ENCODE data around the gene SP140. TPM values are rescaled to one million over a fixed set of nuclear protein-coding genes. Genes with fewer than 3 reads are reported as not detected.

Gene SP140
- total RNA-seq, 1 experiment from 2014 or later = 0.32 TPM

- POLR2A ChIA-PET (ENCODE audit: low non-redundant PET) = no interaction called here
- Histone ChIP-seq H3K36me3 (ENCODE audit: insufficient read depth, low read length, poor library complexity, severe bottlenecking) (no peaks in the 10 kb centered on the region), H3K4me1 (ENCODE audit: insufficient read depth, low read length, poor library complexity, severe bottlenecking) (no peaks in the 10 kb centered on the region), H3K4me3 (ENCODE audit: low read depth, low read length, poor library complexity, severe bottlenecking) (no peak overlapping the region), H3K27me3 (replicated peaks; ENCODE audit: insufficient read depth, low read depth, low read length, poor library complexity) (no peaks in the 10 kb centered on the region), H3K9me3 (ENCODE audit: low read depth, low read length, poor library complexity, severe bottlenecking) (peaks cover 9% of the 10 kb centered on the region), H3K27ac (ENCODE audit: low read depth, low read length, poor library complexity, severe bottlenecking) (no peak overlapping the region)
- CTCF ChIA-PET = no interaction called here
- no peak for DNase-seq (ENCODE audit: low spot score)
- BruUV-seq (replicated peaks) = no TSS peak
- intact Hi-C loops (cut with micrococcal nuclease; ENCODE audit: unreplicated experiment) = no loop called here
- TF ChIP-seq EZH2 (IDR thresholded peaks at IDR 0.05; ENCODE audit: borderline replicate concordance, low read depth, low read length, poor library complexity, severe bottlenecking) = no peak
- TF ChIP-seq, protein P1, sequence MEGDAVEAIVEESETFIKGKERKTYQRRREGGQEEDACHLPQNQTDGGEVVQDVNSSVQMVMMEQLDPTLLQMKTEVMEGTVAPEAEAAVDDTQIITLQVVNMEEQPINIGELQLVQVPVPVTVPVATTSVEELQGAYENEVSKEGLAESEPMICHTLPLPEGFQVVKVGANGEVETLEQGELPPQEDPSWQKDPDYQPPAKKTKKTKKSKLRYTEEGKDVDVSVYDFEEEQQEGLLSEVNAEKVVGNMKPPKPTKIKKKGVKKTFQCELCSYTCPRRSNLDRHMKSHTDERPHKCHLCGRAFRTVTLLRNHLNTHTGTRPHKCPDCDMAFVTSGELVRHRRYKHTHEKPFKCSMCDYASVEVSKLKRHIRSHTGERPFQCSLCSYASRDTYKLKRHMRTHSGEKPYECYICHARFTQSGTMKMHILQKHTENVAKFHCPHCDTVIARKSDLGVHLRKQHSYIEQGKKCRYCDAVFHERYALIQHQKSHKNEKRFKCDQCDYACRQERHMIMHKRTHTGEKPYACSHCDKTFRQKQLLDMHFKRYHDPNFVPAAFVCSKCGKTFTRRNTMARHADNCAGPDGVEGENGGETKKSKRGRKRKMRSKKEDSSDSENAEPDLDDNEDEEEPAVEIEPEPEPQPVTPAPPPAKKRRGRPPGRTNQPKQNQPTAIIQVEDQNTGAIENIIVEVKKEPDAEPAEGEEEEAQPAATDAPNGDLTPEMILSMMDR (conservative IDR thresholded peaks at IDR 0.05; ENCODE audit: low read depth, low read length) = no peak
These were observed 120.9 kb downstream of the SP140 start for GRCh38 chr2:230346465-230346864.

DNA sequence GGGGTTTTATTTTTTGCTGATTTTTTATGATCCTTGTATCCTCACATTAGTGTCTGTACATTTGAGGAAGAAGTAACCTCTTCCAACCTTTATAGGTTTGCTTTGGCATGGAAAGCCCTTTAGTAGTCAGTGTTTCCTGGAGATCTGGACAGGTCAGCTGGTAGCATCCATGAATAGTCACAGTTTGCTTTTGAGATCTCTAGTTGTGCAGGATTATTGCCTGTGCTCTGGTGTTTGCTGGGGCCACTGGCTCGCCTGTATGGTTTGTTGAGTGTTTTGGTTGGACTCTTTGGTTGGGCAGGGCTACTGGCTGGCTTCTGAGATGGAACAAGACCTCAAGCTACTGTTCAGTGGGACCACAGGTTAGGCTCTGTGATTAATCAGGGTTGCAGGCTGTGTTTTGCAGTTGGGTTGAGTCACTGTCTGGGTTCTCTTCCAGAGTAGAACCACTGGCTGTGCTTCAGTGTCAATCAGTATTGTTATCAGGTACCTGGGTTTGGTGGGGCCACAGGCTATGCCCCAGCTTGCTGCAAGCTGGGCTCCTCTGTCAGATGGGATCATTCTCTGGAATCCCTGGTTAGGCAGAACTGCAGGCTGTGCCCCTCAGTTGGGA, 121.5 kb downstream of the SP140 start:
- TF ChIP-seq EZH2 (IDR thresholded peaks at IDR 0.05; ENCODE audit: borderline replicate concordance, low read depth, low read length, poor library complexity, severe bottlenecking) = no peak
- TF ChIP-seq, protein P1 (conservative IDR thresholded peaks at IDR 0.05; ENCODE audit: low read depth, low read length) = no peak
- Histone ChIP-seq H3K4me3 (ENCODE audit: low read depth, low read length, poor library complexity, severe bottlenecking) (no peak overlapping the region), H3K36me3 (ENCODE audit: insufficient read depth, low read length, poor library complexity, severe bottlenecking) (no peaks in the 10 kb centered on the region), H3K4me1 (ENCODE audit: insufficient read depth, low read length, poor library complexity, severe bottlenecking) (no peaks in the 10 kb centered on the region), H3K9me3 (ENCODE audit: low read depth, low read length, poor library complexity, severe bottlenecking) (peaks cover 9% of the 10 kb centered on the region), H3K27ac (ENCODE audit: low read depth, low read length, poor library complexity, severe bottlenecking) (no peak overlapping the region), H3K27me3 (replicated peaks; ENCODE audit: insufficient read depth, low read depth, low read length, poor library complexity) (no peaks in the 10 kb centered on the region)
- no peak for DNase-seq (ENCODE audit: low spot score)
- ChIA-PET POLR2A (ENCODE audit: low non-redundant PET) (no interaction called here), CTCF (no interaction called here)
- intact Hi-C loops (cut with micrococcal nuclease; ENCODE audit: unreplicated experiment) = no loop called here
- BruUV-seq (replicated peaks) = no TSS peak

DNA sequence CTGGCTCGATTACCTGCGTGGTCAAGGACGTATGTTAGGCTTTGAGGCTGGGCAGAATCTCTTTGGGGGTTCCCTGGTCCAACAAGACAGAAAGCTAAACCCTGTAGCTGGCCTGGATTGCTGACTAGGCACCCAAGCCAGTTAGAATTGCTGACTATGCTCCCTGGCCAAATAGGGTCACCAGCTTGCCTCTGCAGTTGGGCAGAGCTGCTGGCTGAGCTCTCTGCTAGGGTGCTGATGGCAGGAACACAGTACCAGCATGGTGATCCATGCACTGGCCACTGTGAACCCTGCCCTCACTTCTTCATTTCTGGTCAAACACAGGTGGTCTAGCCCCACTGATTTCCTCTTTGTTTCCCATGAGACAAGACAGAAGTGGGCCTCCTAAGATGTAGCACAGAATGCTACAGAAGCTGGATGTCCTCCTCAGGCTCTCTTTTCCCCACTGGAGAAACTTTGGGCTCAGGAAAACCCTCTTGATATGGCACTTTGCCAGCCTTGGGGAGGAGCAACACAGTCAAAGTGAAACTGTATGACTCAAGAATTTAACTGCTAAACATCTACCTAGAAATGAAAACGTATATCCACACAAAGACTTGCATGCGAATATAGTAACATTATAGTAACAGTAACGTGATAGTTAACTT, 122.2 kb downstream of the SP140 start:
- no peak for DNase-seq (ENCODE audit: low spot score)
- H3K4me1 ChIP-seq (ENCODE audit: insufficient read depth, low read length, poor library complexity, severe bottlenecking) = no peaks in the 10 kb centered on the region
- no peak overlapping the region for H3K27ac ChIP-seq (ENCODE audit: low read depth, low read length, poor library complexity, severe bottlenecking)
- intact Hi-C loops (cut with micrococcal nuclease; ENCODE audit: unreplicated experiment) = no loop called here
- peaks cover 9% of the 10 kb centered on the region for H3K9me3 ChIP-seq (ENCODE audit: low read depth, low read length, poor library complexity, severe bottlenecking)
- TF ChIP-seq, protein P1 (conservative IDR thresholded peaks at IDR 0.05; ENCODE audit: low read depth, low read length) = no peak
- TF ChIP-seq EZH2 (IDR thresholded peaks at IDR 0.05; ENCODE audit: borderline replicate concordance, low read depth, low read length, poor library complexity, severe bottlenecking) = no peak
- no TSS peak for BruUV-seq (replicated peaks)
- H3K36me3 ChIP-seq (ENCODE audit: insufficient read depth, low read length, poor library complexity, severe bottlenecking) = no peaks in the 10 kb centered on the region
- no peak overlapping the region for H3K4me3 ChIP-seq (ENCODE audit: low read depth, low read length, poor library complexity, severe bottlenecking)
- no peaks in the 10 kb centered on the region for H3K27me3 ChIP-seq (replicated peaks; ENCODE audit: insufficient read depth, low read depth, low read length, poor library complexity)
- ChIA-PET POLR2A (ENCODE audit: low non-redundant PET) (no interaction called here), CTCF (no interaction called here)
